ENCODE results near the gene ARHGAP8. TPM values are rescaled to one million over a fixed set of nuclear protein-coding genes. Genes with fewer than 3 reads are reported as not detected.

ARHGAP8 gene
- polyA plus RNA-seq, 2 of the 4 experiments (the other 2 are of a cell fraction): 1.2 to 3.8 TPM

GRCh38 chr22:44893731-44894080, 141.3 kb downstream of the ARHGAP8 start:
- H3K4me1 ChIP-seq: no peaks in the 10 kb centered on the region
- H3K9me3 ChIP-seq: no peaks in the 10 kb centered on the region
- TF ChIP-seq KDM1A (IDR thresholded peaks at IDR 0.05; ENCODE audit: low read depth): no peak
- TF ChIP-seq RNF2 (IDR thresholded peaks at IDR 0.05; ENCODE audit: borderline replicate concordance, low read depth): no peak
- no peak for TF ChIP-seq CHD4 (IDR thresholded peaks at IDR 0.05; ENCODE audit: borderline replicate concordance)
- no peak for TF ChIP-seq NPAS2 (CRISPR knock-in tag; IDR thresholded peaks at IDR 0.05; ENCODE audit: borderline replicate concordance)
- no peak for TF ChIP-seq HOXA7 (CRISPR knock-in tag; IDR thresholded peaks at IDR 0.05)
- no peak for TF ChIP-seq EP300 (IDR thresholded peaks at IDR 0.05)
- TF ChIP-seq, protein P1, sequence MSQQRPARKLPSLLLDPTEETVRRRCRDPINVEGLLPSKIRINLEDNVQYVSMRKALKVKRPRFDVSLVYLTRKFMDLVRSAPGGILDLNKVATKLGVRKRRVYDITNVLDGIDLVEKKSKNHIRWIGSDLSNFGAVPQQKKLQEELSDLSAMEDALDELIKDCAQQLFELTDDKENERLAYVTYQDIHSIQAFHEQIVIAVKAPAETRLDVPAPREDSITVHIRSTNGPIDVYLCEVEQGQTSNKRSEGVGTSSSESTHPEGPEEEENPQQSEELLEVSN (IDR thresholded peaks at IDR 0.05; ENCODE audit: borderline replicate concordance, low read depth): no peak
- TF ChIP-seq FOSL2 (IDR thresholded peaks at IDR 0.05): no peak
- no peak for TF ChIP-seq FOSL2 (CRISPR knock-in tag; IDR thresholded peaks at IDR 0.05)
- no peak for TF ChIP-seq EHF (CRISPR knock-in tag; IDR thresholded peaks at IDR 0.05)
- no peak for TF ChIP-seq NFE2L2 (conservative IDR thresholded peaks at IDR 0.05; ENCODE audit: low read length)
- TF ChIP-seq ZSCAN20 (CRISPR knock-in tag; IDR thresholded peaks at IDR 0.05): no peak
- no peak for TF ChIP-seq GATA3 (IDR thresholded peaks at IDR 0.05; ENCODE audit: borderline replicate concordance)
- TF ChIP-seq ESRRA (IDR thresholded peaks at IDR 0.05; ENCODE audit: borderline replicate concordance, low read length): no peak
- TF ChIP-seq CBX2 (IDR thresholded peaks at IDR 0.05; ENCODE audit: borderline replicate concordance, low read depth): no peak
- TF ChIP-seq BCL3 (IDR thresholded peaks at IDR 0.05): no peak
- TF ChIP-seq, protein P2, sequence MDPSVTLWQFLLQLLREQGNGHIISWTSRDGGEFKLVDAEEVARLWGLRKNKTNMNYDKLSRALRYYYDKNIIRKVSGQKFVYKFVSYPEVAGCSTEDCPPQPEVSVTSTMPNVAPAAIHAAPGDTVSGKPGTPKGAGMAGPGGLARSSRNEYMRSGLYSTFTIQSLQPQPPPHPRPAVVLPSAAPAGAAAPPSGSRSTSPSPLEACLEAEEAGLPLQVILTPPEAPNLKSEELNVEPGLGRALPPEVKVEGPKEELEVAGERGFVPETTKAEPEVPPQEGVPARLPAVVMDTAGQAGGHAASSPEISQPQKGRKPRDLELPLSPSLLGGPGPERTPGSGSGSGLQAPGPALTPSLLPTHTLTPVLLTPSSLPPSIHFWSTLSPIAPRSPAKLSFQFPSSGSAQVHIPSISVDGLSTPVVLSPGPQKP (IDR thresholded peaks at IDR 0.05; ENCODE audit: low read depth, low read length): no peak
- no peak for TF ChIP-seq CEBPB (IDR thresholded peaks at IDR 0.05)
- ATAC-seq (no peak), DNase-seq (ENCODE audit: low read depth in 1 of 2, low spot score in 1 of 2) (no peak), FAIRE-seq (no peak)
- H3K4me3 ChIP-seq: no peak overlapping the region
- ChIA-PET CTCF (no interaction called here), POLR2A (no interaction called here)
- no peak overlapping the region for H3K4me2 ChIP-seq
- WGBS (ENCODE audit: missing lambda C conversion rate): 66% methylated on average over 6 of the region's 7 CpGs
- no peak overlapping the region for H3K27ac ChIP-seq

DNA sequence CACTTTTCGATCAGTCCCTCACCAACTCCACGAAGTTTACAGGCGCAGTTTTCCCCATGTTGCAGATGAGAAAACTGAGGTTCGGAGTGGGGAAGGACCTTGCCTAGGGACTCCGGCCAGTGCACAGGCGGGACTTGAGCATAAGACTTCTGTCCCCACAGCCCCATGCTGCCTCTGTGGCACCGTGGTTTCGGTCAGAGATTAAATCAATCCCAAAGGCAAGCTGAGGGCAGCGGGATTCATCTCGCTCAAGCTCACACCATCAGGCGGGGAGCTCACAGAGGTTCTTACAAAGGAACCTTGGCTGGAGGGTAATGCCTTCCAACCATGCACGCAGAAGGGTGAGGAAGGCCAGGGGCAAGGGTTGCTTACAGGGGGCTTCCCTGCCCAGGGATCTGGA, 141.9 kb downstream of the ARHGAP8 start:
- ChIA-PET POLR2A (no interaction called here), CTCF (no interaction called here)
- H3K4me2 ChIP-seq: no peak overlapping the region
- 84% methylated on average over 11 of the region's 12 CpGs for WGBS (ENCODE audit: missing lambda C conversion rate)
- no peak overlapping the region for H3K27ac ChIP-seq
- TF ChIP-seq RARB (CRISPR knock-in tag; IDR thresholded peaks at IDR 0.05) (no peak), HOXB5 (CRISPR knock-in tag; IDR thresholded peaks at IDR 0.05) (no peak), ESRRA (IDR thresholded peaks at IDR 0.05; ENCODE audit: borderline replicate concordance, low read length) (no peak), ZNF302 (CRISPR knock-in tag; IDR thresholded peaks at IDR 0.05) (no peak), SREBF2 (IDR thresholded peaks at IDR 0.05) (no peak), BHLHE40 (IDR thresholded peaks at IDR 0.05; ENCODE audit: low read depth, low read length) (no peak), ZSCAN20 (CRISPR knock-in tag; IDR thresholded peaks at IDR 0.05) (no peak), HEYL (CRISPR knock-in tag; IDR thresholded peaks at IDR 0.05) (no peak), HDAC2 (IDR thresholded peaks at IDR 0.05) (no peak), KDM1A (IDR thresholded peaks at IDR 0.05; ENCODE audit: low read depth) (no peak), ZC3H11A (IDR thresholded peaks at IDR 0.05) (no peak), HOXB13 (CRISPR knock-in tag; IDR thresholded peaks at IDR 0.05; ENCODE audit: low read depth) (no peak), CEBPB (IDR thresholded peaks at IDR 0.05) (no peak), RFX5 (IDR thresholded peaks at IDR 0.05) (no peak), CHD4 (IDR thresholded peaks at IDR 0.05; ENCODE audit: borderline replicate concordance) (no peak), EP300 (IDR thresholded peaks at IDR 0.05) (no peak)
- TF ChIP-seq, protein P3, sequence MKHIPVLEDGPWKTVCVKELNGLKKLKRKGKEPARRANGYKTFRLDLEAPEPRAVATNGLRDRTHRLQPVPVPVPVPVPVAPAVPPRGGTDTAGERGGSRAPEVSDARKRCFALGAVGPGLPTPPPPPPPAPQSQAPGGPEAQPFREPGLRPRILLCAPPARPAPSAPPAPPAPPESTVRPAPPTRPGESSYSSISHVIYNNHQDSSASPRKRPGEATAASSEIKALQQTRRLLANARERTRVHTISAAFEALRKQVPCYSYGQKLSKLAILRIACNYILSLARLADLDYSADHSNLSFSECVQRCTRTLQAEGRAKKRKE (CRISPR knock-in tag; IDR thresholded peaks at IDR 0.05; ENCODE audit: low read depth): no peak
- TF ChIP-seq, protein P4, sequence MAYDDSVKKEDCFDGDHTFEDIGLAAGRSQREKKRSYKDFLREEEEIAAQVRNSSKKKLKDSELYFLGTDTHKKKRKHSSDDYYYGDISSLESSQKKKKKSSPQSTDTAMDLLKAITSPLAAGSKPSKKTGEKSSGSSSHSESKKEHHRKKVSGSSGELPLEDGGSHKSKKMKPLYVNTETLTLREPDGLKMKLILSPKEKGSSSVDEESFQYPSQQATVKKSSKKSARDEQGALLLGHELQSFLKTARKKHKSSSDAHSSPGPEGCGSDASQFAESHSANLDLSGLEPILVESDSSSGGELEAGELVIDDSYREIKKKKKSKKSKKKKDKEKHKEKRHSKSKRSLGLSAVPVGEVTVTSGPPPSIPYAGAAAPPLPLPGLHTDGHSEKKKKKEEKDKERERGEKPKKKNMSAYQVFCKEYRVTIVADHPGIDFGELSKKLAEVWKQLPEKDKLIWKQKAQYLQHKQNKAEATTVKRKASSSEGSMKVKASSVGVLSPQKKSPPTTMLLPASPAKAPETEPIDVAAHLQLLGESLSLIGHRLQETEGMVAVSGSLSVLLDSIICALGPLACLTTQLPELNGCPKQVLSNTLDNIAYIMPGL (CRISPR knock-in tag; IDR thresholded peaks at IDR 0.05; ENCODE audit: borderline replicate concordance): no peak
- no peak for DNase-seq (ENCODE audit: low read depth in 1 of 2, low spot score in 1 of 2)
- no peak for ATAC-seq
- H3K9me3 ChIP-seq: no peaks in the 10 kb centered on the region
- H3K4me3 ChIP-seq: no peak overlapping the region
- FAIRE-seq: no peak
- no peaks in the 10 kb centered on the region for H3K4me1 ChIP-seq

Data from A549 (cell line).